RWPE1 (cell line): Measurements from ENCODE around the gene GNA12.

Source experiments
- CTCF ChIA-PET: fragments of 350-600 bp; sonication (Branson Sonifier 250); formaldehyde crosslinking; extraction: SDS; loops from one replicate; lab custom pipeline; 2021; lab: Yijun Ruan, JAX
- POLR2A ChIA-PET: fragments of 400-600 bp; formaldehyde crosslinking; extraction: SDS; loops from one replicate; lab custom pipeline; 2020; ENCODE audit warnings: antibody characterized with exemption; ENCODE audit not compliant: low non-redundant PET; lab: Yijun Ruan, JAX
- DNase-seq: peaks from one replicate; pipeline ENCODE4 v3.0.0; 2012; ENCODE audit warnings: low spot score
- H3K27ac ChIP-seq: fragments of 450-650 bp; 2 replicates; pipeline ENCODE4 v1.5.1; 2017
- TF ChIP-seq, protein P1 (sequence below): fragments of 450-650 bp; conservative IDR thresholded peaks from 2 replicates; pipeline ENCODE4 v1.5.1; 2017; ENCODE audit warnings: low read depth, mild to moderate bottlenecking

Gene GNA12

DNA sequence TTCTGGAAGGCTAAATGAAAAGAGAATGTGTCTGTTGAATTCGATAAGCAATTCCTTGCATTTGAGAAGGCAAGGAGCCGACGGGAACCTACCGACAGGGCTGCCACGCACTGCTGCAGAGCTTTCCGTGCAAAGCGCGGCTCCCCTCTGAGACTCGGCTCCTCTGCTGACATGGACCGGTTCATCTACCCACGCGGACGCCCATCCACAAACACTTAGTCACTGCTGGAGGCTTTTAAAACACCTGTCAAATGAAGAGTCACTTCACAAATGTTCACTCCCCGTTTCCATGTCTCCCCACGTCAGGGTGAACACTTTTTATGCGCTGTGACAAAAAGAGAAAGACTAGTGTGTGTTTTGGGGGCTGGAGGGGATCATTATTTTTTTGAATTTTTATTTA, 124.1 kb downstream of the GNA12 start:
- ChIA-PET POLR2A (no interaction called here), CTCF (interaction anchor here (0.5 to 1.9 kb wide), 2 partner anchors 161 to 268 kb away, joined by 3 to 6 read pairs; no protein-coding TSS in a partner anchor)
- H3K27ac ChIP-seq: peak overlapping the region; percentile 22
- DNase-seq: no peak
- TF ChIP-seq, protein P1, sequence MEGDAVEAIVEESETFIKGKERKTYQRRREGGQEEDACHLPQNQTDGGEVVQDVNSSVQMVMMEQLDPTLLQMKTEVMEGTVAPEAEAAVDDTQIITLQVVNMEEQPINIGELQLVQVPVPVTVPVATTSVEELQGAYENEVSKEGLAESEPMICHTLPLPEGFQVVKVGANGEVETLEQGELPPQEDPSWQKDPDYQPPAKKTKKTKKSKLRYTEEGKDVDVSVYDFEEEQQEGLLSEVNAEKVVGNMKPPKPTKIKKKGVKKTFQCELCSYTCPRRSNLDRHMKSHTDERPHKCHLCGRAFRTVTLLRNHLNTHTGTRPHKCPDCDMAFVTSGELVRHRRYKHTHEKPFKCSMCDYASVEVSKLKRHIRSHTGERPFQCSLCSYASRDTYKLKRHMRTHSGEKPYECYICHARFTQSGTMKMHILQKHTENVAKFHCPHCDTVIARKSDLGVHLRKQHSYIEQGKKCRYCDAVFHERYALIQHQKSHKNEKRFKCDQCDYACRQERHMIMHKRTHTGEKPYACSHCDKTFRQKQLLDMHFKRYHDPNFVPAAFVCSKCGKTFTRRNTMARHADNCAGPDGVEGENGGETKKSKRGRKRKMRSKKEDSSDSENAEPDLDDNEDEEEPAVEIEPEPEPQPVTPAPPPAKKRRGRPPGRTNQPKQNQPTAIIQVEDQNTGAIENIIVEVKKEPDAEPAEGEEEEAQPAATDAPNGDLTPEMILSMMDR: no peak

DNA sequence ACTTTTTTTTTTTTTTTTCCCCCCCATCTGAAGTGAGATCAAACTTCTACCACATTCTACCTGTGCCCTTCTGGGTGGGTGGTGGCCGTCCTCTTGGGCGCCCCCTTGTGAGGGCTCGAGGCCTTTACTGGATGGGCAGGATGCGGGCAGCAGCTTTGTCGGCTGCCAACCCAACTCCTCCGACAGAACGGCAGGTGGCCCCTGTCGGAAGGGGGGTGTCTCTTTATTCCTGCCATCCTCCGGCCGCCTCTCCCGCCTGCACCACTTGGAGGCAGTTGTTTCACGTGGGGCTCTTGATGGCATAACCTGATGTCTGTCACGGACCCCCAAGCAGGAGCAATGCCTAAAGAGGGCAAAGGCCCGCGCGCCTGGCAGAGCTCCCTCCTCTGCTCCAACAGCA, 125.1 kb downstream of the GNA12 start:
- ChIA-PET CTCF (interaction anchor here (0.6 to 1.9 kb wide), 5 partner anchors 9 to 267 kb away, joined by 3 to 7 read pairs (median 3); no protein-coding TSS in a partner anchor), POLR2A (no interaction called here)
- no peak overlapping the region for H3K27ac ChIP-seq
- TF ChIP-seq, protein P1: peak; percentile 57
- peak; percentile 43 for DNase-seq

DNA sequence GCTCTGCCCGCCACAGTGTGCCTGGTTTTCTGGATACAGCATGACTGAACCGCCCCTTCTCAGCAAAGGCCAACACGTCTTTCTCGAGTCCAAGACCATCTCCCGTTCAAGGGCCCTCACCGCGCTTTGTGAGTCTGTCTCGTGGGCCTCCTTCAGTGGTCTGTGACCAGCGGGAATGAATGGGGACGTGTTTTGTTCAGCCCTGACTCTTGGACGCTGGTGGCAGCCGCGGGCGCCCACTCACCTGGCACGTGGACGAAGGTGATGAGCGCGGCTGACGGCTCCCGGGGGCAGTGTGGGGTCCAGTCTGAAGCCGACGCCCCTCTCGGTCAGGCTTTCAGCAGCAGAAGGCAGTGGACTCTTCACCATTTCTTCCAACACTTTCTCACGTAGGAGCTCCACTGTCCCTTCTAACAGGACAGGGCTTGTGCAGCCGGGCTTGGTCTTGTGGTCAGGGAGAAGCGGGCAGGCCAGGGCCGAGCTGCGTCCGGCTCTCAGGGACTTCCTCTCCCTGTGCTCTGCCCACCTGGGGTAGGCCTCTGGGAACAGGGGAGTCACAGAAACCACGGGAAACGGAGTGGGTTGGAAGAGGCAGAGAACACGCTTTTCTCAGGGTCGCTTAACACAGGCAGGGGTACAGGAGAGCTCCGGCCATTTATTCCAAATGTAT, 125.7 kb downstream of the GNA12 start:
- CTCF ChIA-PET: interaction anchor here (0.6 to 1.9 kb wide), 3 partner anchors 9 to 267 kb away, joined by 3 to 7 read pairs (median 6); no protein-coding TSS in a partner anchor
- POLR2A ChIA-PET: no interaction called here
- DNase-seq: no peak
- no peak overlapping the region for H3K27ac ChIP-seq
- TF ChIP-seq, protein P1: no peak

DNA sequence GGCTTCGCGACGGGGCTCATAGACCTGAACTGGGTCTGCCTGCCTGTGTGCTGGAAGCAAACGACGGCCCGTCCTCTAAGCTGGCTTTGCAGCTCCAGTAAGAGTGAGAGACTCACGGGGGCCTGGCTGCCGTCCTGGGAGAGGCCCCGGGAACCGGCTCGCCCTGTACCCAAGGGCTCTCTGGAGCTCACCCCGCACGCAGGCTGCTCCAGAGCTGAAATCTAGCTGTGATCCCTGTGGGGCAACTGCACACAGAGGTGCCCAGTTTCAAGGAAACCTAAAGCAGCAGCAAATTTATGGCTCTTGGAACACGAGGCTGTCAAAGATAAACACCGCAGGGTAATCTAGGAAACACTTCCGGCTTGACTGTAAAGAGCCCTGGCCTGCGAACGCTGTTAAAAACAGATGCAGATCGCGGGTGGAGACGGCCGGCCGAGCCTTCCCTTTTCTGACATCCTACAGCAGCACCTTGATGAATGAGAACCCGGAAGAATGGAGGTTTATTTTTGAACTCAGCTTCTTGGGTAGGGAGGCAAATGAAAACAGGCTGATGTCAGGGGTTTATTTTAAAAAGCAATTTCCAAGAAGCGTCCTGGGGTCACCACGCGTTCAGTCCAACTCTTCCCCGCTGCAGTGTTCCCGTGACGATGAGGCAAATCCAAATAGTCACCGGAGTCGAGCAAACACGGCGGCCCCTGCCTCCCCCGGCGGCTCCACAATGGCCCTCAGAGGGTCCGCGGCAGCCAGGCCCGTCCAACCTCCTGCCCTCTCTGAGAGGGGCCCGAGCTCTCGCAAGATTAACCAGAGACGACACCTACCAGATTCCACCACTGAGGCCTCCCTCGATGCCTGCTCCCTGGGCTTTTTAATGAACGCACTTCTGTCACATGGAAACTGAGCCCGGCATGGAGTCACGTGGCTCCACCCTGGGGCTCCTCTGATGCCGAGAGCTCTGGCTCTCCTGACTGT, 126.5 kb downstream of the GNA12 start:
- peak overlapping the region; percentile 15 for H3K27ac ChIP-seq
- ChIA-PET CTCF (interaction anchor here (1.7 to 1.9 kb wide), 2 partner anchors 8 to 266 kb away, joined by 6 to 7 read pairs; no protein-coding TSS in a partner anchor), POLR2A (no interaction called here)
- TF ChIP-seq, protein P1: no peak
- no peak for DNase-seq

DNA sequence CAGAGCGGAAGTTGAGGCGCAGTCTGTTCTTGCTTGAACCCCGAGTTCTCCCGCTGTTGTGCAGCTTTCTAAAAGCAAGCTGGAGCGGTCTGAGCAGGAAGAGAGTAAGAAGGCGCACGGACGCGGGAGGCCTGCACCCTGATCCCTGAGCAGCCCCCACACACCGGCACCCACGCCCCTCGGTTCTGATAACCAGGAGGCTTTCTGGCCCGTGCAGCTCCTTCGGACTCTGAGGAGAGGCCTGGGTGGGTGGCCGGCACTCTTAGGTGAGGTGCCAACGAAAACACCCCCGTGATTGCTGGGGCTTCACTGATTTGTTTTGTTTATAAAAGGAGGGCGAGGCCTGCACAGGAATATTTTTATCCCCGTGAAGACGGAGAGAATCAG, 127.2 kb downstream of the GNA12 start:
- DNase-seq: no peak
- peak overlapping the region; percentile 15 for H3K27ac ChIP-seq
- TF ChIP-seq, protein P1: no peak
- ChIA-PET POLR2A (no interaction called here), CTCF (interaction anchor here (0.8 kb wide), 1 partner anchor 15 kb away, joined by 3 read pairs; no protein-coding TSS in a partner anchor)

DNA sequence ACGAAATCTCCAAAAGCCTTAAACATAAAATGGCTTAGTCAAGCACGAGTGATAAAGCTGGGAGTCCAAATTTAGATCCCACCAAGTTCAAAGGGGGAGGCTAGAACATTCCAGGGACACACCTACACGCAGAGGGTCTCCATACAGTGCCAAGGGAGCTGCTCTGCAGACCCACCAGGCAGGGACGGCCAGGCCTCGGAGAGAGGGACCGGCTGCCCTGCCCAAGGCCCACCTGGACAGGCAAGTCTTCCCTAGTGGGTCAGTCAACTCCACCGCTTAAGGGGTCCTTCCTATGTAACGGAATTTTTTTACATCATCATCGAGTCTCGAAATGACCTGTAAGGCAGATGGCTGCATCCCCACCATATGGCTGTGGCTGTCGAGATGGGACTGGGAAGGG, 127.6 kb downstream of the GNA12 start:
- CTCF ChIA-PET: interaction anchor here (0.8 kb wide), 1 partner anchor 15 kb away, joined by 3 read pairs; no protein-coding TSS in a partner anchor
- H3K27ac ChIP-seq: no peak overlapping the region
- TF ChIP-seq, protein P1: no peak
- DNase-seq: no peak
- POLR2A ChIA-PET: no interaction called here
